ENCODE measurements around the gene RANBP3.

The RANBP3 gene

GRCh38 chr19:5947435-5947834 lies 30.5 kb downstream of the RANBP3 start:
- no peak for DNase-seq

- no peak for DNase-seq
These were observed 34.3 kb downstream of the RANBP3 start for GRCh38 chr19:5943623-5944022.

- DNase-seq: no peak
These were observed 34.9 kb downstream of the RANBP3 start for GRCh38 chr19:5943045-5943444.

GRCh38 chr19:5941673-5942072 lies 36.3 kb downstream of the RANBP3 start:
- no peak for DNase-seq

- DNase-seq: no peak
These were observed 37.4 kb downstream of the RANBP3 start for GRCh38 chr19:5940260-5941208.

- DNase-seq: no peak
These were observed 40.4 kb downstream of the RANBP3 start for GRCh38 chr19:5937550-5937949.

GRCh38 chr19:5936292-5936592 lies 41.7 kb downstream of the RANBP3 start:
- no peak for DNase-seq

GRCh38 chr19:5935473-5936291 lies 42.3 kb downstream of the RANBP3 start:
- DNase-seq: no peak

GRCh38 chr19:5934774-5935472 lies 43.0 kb downstream of the RANBP3 start:
- DNase-seq: no peak

- DNase-seq: no peak
These were observed 43.9 kb downstream of the RANBP3 start for GRCh38 chr19:5934069-5934401.

- no peak for DNase-seq
These were observed 44.4 kb downstream of the RANBP3 start for GRCh38 chr19:5933391-5934068.

- no peak for DNase-seq
These were observed 45.2 kb downstream of the RANBP3 start for GRCh38 chr19:5932609-5933262.

GRCh38 chr19:5932146-5932545 lies 45.8 kb downstream of the RANBP3 start:
- DNase-seq: no peak

GRCh38 chr19:5931251-5931650 lies 46.7 kb downstream of the RANBP3 start:
- no peak for DNase-seq

- no peak for DNase-seq
These were observed 48.3 kb downstream of the RANBP3 start for GRCh38 chr19:5929625-5930024.

GRCh38 chr19:5929179-5929578 lies 48.8 kb downstream of the RANBP3 start:
- DNase-seq: no peak

- no peak for DNase-seq
These were observed 50.5 kb downstream of the RANBP3 start for GRCh38 chr19:5927441-5927821.

GRCh38 chr19:5926641-5927440 lies 51.1 kb downstream of the RANBP3 start:
- DNase-seq: no peak

- DNase-seq: no peak
These were observed 52.0 kb downstream of the RANBP3 start for GRCh38 chr19:5925830-5926427.

- DNase-seq: no peak
These were observed 54.6 kb downstream of the RANBP3 start for GRCh38 chr19:5923356-5923755.

GRCh38 chr19:5922161-5922545 lies 55.8 kb downstream of the RANBP3 start:
- DNase-seq: no peak

Data from CD4-positive, alpha-beta T cell treated with Interleukin-21 for 1 hour (primary cell).